NCI-H2227 (cell line): Measurements from ENCODE around the gene TRAPPC2L.

Experiments
- DNase-seq: peaks from one replicate; lab custom pipeline; 2025; ENCODE audit not compliant: unreplicated experiment; lab: John Stamatoyannopoulos, UW

TRAPPC2L gene

GRCh38 chr16:88906535-88907105, 49.7 kb downstream of the TRAPPC2L start:
- no peak for DNase-seq

GRCh38 chr16:88907768-88908167, 50.8 kb downstream of the TRAPPC2L start:
- DNase-seq, result no peak

GRCh38 chr16:88908307-88908706, 51.4 kb downstream of the TRAPPC2L start:
- DNase-seq, result no peak

GRCh38 chr16:88909431-88910210, 52.7 kb downstream of the TRAPPC2L start:
- no peak for DNase-seq

- DNase-seq, result no peak
Measured at GRCh38 chr16:88910284-88911135, 53.6 kb downstream of the TRAPPC2L start.

GRCh38 chr16:88911136-88911945, 54.4 kb downstream of the TRAPPC2L start:
- DNase-seq, result no peak

GRCh38 chr16:88911946-88912310, 55.0 kb downstream of the TRAPPC2L start:
- DNase-seq, result no peak
